HFFc6 (cell line): Measurements from ENCODE around the gene COX5A. TPM values are rescaled to one million over a fixed set of nuclear protein-coding genes. Genes with fewer than 3 reads are reported as not detected.

ENCODE experiments used
- DNase-seq: peaks from one replicate; pipeline ENCODE4 v3.0.0-alpha.2; 2018
- H3K27ac Mint-ChIP-seq: 2 replicates; pipeline ENCODE4 v1.8.0; 2020; ENCODE audit warnings: mild to moderate bottlenecking, mixed read lengths
- H3K27me3 Mint-ChIP-seq: 2 replicates; pipeline ENCODE4 v1.8.0; 2021; ENCODE audit warnings: mild to moderate bottlenecking, moderate library complexity, mixed read lengths; ENCODE audit not compliant: insufficient read depth
- H3K36me3 Mint-ChIP-seq: 2 replicates; pipeline ENCODE4 v1.8.0; 2021; ENCODE audit warnings: low read depth, mixed read lengths
- H3K4me1 Mint-ChIP-seq: 2 replicates; pipeline ENCODE4 v1.8.0; 2020; ENCODE audit warnings: low read depth, mixed read lengths
- H3K4me3 Mint-ChIP-seq: 2 replicates; pipeline ENCODE4 v1.8.0; 2020; ENCODE audit warnings: mild to moderate bottlenecking, moderate library complexity, mixed read lengths
- H3K9me3 Mint-ChIP-seq: 2 replicates; pipeline ENCODE4 v1.8.0; 2020; ENCODE audit warnings: mild to moderate bottlenecking, mixed read lengths
- total RNA-seq, 6 experiments: library from RNA; stranded (reverse); fragmentation: NEBNext Ultra II Directional; extraction: Animal tissue kit (Norgen Biotek cat#: 25700); gene quantifications; 2 replicates in 1 of 6; 3 replicates in 5 of 6; pipeline ENCODE4 v1.2.3, GENCODE V29; 2021
- TF ChIP-seq, protein P1 (sequence below): fragments of 200-600 bp; sonication (generic); IDR thresholded peaks from 2 replicates; pipeline ENCODE4 v1.5.0; 2021; ENCODE audit warnings: antibody characterized with exemption, mild to moderate bottlenecking

Gene COX5A
- total RNA-seq, 6 experiments from 2014 or later: 181 to 189 (median 186) TPM

DNA sequence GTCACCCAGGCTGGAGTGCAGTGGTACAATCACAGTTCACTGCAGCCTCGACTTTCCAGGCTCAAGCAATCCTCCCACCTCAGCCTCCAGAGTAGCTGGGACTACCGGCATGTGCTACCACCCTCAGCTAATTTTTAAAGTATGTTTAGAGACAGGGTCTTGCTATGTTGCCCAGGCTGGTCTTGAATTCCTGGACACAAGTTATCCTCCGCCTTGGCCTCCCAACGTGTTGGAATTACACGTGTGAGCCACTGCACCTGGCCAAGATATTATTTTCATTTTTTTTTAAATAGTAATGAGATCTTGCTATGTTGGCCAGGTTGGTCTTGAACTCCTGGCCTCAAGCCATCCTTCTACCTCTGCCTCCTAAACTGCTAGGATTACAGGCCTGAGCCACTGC, 52.4 kb downstream of the COX5A start:
- TF ChIP-seq, protein P1, sequence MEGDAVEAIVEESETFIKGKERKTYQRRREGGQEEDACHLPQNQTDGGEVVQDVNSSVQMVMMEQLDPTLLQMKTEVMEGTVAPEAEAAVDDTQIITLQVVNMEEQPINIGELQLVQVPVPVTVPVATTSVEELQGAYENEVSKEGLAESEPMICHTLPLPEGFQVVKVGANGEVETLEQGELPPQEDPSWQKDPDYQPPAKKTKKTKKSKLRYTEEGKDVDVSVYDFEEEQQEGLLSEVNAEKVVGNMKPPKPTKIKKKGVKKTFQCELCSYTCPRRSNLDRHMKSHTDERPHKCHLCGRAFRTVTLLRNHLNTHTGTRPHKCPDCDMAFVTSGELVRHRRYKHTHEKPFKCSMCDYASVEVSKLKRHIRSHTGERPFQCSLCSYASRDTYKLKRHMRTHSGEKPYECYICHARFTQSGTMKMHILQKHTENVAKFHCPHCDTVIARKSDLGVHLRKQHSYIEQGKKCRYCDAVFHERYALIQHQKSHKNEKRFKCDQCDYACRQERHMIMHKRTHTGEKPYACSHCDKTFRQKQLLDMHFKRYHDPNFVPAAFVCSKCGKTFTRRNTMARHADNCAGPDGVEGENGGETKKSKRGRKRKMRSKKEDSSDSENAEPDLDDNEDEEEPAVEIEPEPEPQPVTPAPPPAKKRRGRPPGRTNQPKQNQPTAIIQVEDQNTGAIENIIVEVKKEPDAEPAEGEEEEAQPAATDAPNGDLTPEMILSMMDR: no peak
- Mint-ChIP-seq H3K27me3 (peaks cover 2% of the 10 kb centered on the region; the same call in 1 of the 2 replicates), H3K9me3 (peaks cover 6% of the 10 kb centered on the region; the same call in 1 of the 2 replicates), H3K4me3 (no peak overlapping the region), H3K36me3 (no peaks in the 10 kb centered on the region; the same call in 1 of the 2 replicates), H3K4me1 (peaks cover 34% of the 10 kb centered on the region), H3K27ac (no peak overlapping the region)
- DNase-seq: no peak

DNA sequence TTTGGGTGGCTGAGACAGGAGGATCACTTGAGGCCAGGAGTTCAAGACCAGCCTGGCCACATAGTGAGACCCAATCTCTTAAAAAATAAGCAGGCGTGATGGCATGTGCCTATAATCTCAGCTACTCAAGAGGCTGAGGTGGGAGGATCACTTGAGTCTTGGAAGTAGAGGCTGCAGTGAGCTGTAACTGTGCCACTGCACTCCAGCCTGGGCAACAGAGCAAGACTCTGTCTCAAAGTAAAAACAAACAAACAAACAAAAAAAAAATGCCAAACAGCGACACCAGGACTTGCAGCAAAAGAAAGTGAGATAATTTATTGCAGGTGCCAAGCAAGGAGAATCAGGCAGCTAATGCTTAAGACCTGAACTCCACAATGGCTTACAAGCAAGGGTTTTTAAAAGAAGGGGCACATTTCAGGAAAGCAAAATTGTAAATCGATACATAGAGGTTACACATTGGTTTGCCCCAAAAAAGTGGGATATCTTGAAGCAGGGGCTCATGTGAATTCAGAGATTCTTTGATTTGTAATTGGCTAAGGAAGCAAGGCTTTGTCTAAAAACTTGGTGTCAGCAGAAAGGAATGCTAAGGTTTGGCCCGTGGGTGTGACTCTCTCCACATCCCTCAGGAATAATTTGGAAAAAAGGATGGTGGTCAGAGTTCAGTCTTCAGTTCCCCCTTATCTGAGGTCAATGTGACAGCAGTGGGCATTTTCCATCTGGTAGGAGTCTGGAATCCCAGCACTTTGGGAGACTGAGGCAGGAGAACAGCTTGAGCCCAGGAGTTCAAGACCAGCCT, 53.2 kb downstream of the COX5A start:
- H3K4me1 Mint-ChIP-seq: peaks cover 28% of the 10 kb centered on the region
- H3K27ac Mint-ChIP-seq: peak overlapping the region; percentile 20; the same call in 1 of the 2 replicates
- no peaks in the 10 kb centered on the region; the same call in 1 of the 2 replicates for H3K36me3 Mint-ChIP-seq
- TF ChIP-seq, protein P1: no peak
- H3K4me3 Mint-ChIP-seq: no peak overlapping the region
- DNase-seq: no peak
- peaks cover 6% of the 10 kb centered on the region; the same call in 1 of the 2 replicates for H3K9me3 Mint-ChIP-seq
- H3K27me3 Mint-ChIP-seq: peaks cover 2% of the 10 kb centered on the region

DNA sequence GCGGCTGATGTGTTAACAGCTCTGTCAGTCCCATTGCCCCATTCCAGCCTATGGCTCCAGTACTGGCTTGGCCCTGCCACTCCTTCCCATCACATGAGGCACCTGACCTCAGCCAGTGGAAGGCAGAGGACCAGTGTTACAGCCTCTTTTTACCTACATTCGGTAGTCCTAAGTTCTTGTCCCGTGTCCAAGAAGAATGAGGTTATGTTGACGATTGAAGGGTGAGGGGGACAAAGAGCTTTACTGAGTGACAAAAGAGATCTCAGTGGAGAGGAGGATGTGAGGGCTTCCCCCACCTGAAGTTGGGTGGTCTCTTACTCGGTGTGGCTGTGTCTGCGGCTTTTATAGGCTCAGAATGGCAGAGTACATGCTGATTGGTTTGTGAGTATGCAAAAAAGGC, 55.3 kb downstream of the COX5A start:
- peaks cover 19% of the 10 kb centered on the region for H3K4me1 Mint-ChIP-seq
- H3K27ac Mint-ChIP-seq: no peak overlapping the region
- peaks cover 6% of the 10 kb centered on the region; the same call in 1 of the 2 replicates for H3K9me3 Mint-ChIP-seq
- TF ChIP-seq, protein P1: no peak
- DNase-seq: no peak
- peaks cover 3% of the 10 kb centered on the region for H3K27me3 Mint-ChIP-seq
- H3K4me3 Mint-ChIP-seq: no peak overlapping the region
- no peaks in the 10 kb centered on the region; the same call in 1 of the 2 replicates for H3K36me3 Mint-ChIP-seq

- Mint-ChIP-seq H3K4me3 (no peak overlapping the region), H3K4me1 (peaks cover 7% of the 10 kb centered on the region; the same call in 1 of the 2 replicates), H3K27ac (no peak overlapping the region), H3K9me3 (peaks cover 6% of the 10 kb centered on the region; the same call in 1 of the 2 replicates), H3K27me3 (peaks cover 9% of the 10 kb centered on the region), H3K36me3 (no peaks in the 10 kb centered on the region; the same call in 1 of the 2 replicates)
- TF ChIP-seq, protein P1: no peak
- no peak for DNase-seq
Observed at GRCh38 chr15:74878273-74878672, 59.6 kb downstream of the COX5A start.

- H3K4me1 Mint-ChIP-seq: peaks cover 32% of the 10 kb centered on the region
- DNase-seq: no peak
- no peaks in the 10 kb centered on the region for H3K9me3 Mint-ChIP-seq
- H3K36me3 Mint-ChIP-seq: peaks cover 10% of the 10 kb centered on the region
- H3K27me3 Mint-ChIP-seq: peaks cover 9% of the 10 kb centered on the region
- peak overlapping the region; percentile 96; the same call in 1 of the 2 replicates for H3K27ac Mint-ChIP-seq
- H3K4me3 Mint-ChIP-seq: peak overlapping the region; percentile 99
- TF ChIP-seq, protein P1: no peak
Observed at GRCh38 chr15:74873756-74874424, 64.0 kb downstream of the COX5A start.
